Measurements from ENCODE around the gene PSPN. TPM values are rescaled to one million over a fixed set of nuclear protein-coding genes. Genes with fewer than 3 reads are reported as not detected.

Gene PSPN
- total RNA-seq, 2 experiments from 2014 or later = 0.81 to 0.85 TPM

- no peaks in the 10 kb centered on the region for H3K4me1 Mint-ChIP-seq (ENCODE audit: low read depth)
- peak; percentile 11 for ATAC-seq (ENCODE audit: poor library complexity)
- peaks cover 34% of the 10 kb centered on the region for H3K36me3 Mint-ChIP-seq (ENCODE audit: low read depth)
- Histone ChIP-seq H3K4me3 (ENCODE audit: low read length) (no peak overlapping the region), H3K9me3 (ENCODE audit: control insufficient read depth in 1 of 2, insufficient read depth in 1 of 2, low read length in 2 of 2) (no peaks in the 10 kb centered on the region), H3K4me1 (ENCODE audit: insufficient read depth, low read length) (no peaks in the 10 kb centered on the region), H3K27ac (ENCODE audit: low read depth in 1 of 2, low read length in 2 of 2) (no peak overlapping the region), H3K27me3 (ENCODE audit: control insufficient read depth in 1 of 2, insufficient read depth in 2 of 2, low read length in 2 of 2) (no peaks in the 10 kb centered on the region), H3K36me3 (ENCODE audit: insufficient read depth, low read length) (peaks cover 30% of the 10 kb centered on the region)
- no peaks in the 10 kb centered on the region for H3K27me3 Mint-ChIP-seq
- no peak for DNase-seq
- H3K9me3 Mint-ChIP-seq = no peaks in the 10 kb centered on the region
- intact Hi-C loops (cut with DNase I, micrococcal nuclease) = no loop called here
- ChIA-PET POLR2A (interaction anchor here (0.8 kb wide), 1 partner anchor 13 kb away, joined by 4 read pairs; the partner anchor contains the start of gene KHSRP), CTCF (no interaction called here)
- no peak overlapping the region for H3K4me3 Mint-ChIP-seq
- TF ChIP-seq CTCF (IDR thresholded peaks at IDR 0.05) = no peak
- H3K27ac Mint-ChIP-seq = no peak overlapping the region
Observed at GRCh38 chr19:6412061-6412446, 36.3 kb upstream of the PSPN start.

GRCh38 chr19:6409346-6409745 is 33.6 kb upstream of the PSPN start:
- Mint-ChIP-seq H3K27ac (no peak overlapping the region), H3K27me3 (no peaks in the 10 kb centered on the region), H3K4me1 (ENCODE audit: low read depth) (no peaks in the 10 kb centered on the region), H3K4me3 (no peak overlapping the region), H3K9me3 (no peaks in the 10 kb centered on the region), H3K36me3 (ENCODE audit: low read depth) (peaks cover 12% of the 10 kb centered on the region)
- Histone ChIP-seq H3K9me3 (ENCODE audit: control insufficient read depth in 1 of 2, insufficient read depth in 1 of 2, low read length in 2 of 2) (no peaks in the 10 kb centered on the region), H3K36me3 (ENCODE audit: insufficient read depth, low read length) (peaks cover 4% of the 10 kb centered on the region), H3K4me1 (ENCODE audit: insufficient read depth, low read length) (no peaks in the 10 kb centered on the region), H3K27me3 (ENCODE audit: control insufficient read depth in 1 of 2, insufficient read depth in 2 of 2, low read length in 2 of 2) (no peaks in the 10 kb centered on the region), H3K4me3 (ENCODE audit: low read length) (no peak overlapping the region), H3K27ac (ENCODE audit: low read depth in 1 of 2, low read length in 2 of 2) (no peak overlapping the region)
- POLR2A ChIA-PET = no interaction called here
- ATAC-seq (ENCODE audit: poor library complexity) = no peak
- DNase-seq = no peak
- CTCF ChIA-PET = no interaction called here
- TF ChIP-seq CTCF (IDR thresholded peaks at IDR 0.05) = no peak
- intact Hi-C loops (cut with DNase I, micrococcal nuclease) = no loop called here

- H3K4me3 ChIP-seq (ENCODE audit: low read length) = no peak overlapping the region
- Mint-ChIP-seq H3K4me3 (no peak overlapping the region), H3K27ac (no peak overlapping the region), H3K4me1 (ENCODE audit: low read depth) (no peaks in the 10 kb centered on the region), H3K27me3 (no peaks in the 10 kb centered on the region), H3K36me3 (ENCODE audit: low read depth) (no peaks in the 10 kb centered on the region), H3K9me3 (no peaks in the 10 kb centered on the region)
- POLR2A ChIA-PET = no interaction called here
- ATAC-seq (ENCODE audit: poor library complexity) (no peak), DNase-seq (no peak)
- no peaks in the 10 kb centered on the region for H3K36me3 ChIP-seq (ENCODE audit: insufficient read depth, low read length)
- no peaks in the 10 kb centered on the region for H3K9me3 ChIP-seq (ENCODE audit: control insufficient read depth in 1 of 2, insufficient read depth in 1 of 2, low read length in 2 of 2)
- H3K4me1 ChIP-seq (ENCODE audit: insufficient read depth, low read length) = no peaks in the 10 kb centered on the region
- intact Hi-C loops (cut with DNase I, micrococcal nuclease) = no loop called here
- TF ChIP-seq CTCF (IDR thresholded peaks at IDR 0.05) = no peak
- H3K27me3 ChIP-seq (ENCODE audit: control insufficient read depth in 1 of 2, insufficient read depth in 2 of 2, low read length in 2 of 2) = no peaks in the 10 kb centered on the region
- CTCF ChIA-PET = no interaction called here
- H3K27ac ChIP-seq (ENCODE audit: low read depth in 1 of 2, low read length in 2 of 2) = no peak overlapping the region
Observed at GRCh38 chr19:6406401-6406800, 30.7 kb upstream of the PSPN start.

Data from CD4-positive, alpha-beta T cell (primary cell).